ENCODE results near the gene ABLIM2. TPM values are rescaled to one million over a fixed set of nuclear protein-coding genes. Genes with fewer than 3 reads are reported as not detected.

The ABLIM2 gene
- total RNA-seq, 4 donors from 2014 or later: 4.2 to 28.5 (median 8.7) TPM

DNA sequence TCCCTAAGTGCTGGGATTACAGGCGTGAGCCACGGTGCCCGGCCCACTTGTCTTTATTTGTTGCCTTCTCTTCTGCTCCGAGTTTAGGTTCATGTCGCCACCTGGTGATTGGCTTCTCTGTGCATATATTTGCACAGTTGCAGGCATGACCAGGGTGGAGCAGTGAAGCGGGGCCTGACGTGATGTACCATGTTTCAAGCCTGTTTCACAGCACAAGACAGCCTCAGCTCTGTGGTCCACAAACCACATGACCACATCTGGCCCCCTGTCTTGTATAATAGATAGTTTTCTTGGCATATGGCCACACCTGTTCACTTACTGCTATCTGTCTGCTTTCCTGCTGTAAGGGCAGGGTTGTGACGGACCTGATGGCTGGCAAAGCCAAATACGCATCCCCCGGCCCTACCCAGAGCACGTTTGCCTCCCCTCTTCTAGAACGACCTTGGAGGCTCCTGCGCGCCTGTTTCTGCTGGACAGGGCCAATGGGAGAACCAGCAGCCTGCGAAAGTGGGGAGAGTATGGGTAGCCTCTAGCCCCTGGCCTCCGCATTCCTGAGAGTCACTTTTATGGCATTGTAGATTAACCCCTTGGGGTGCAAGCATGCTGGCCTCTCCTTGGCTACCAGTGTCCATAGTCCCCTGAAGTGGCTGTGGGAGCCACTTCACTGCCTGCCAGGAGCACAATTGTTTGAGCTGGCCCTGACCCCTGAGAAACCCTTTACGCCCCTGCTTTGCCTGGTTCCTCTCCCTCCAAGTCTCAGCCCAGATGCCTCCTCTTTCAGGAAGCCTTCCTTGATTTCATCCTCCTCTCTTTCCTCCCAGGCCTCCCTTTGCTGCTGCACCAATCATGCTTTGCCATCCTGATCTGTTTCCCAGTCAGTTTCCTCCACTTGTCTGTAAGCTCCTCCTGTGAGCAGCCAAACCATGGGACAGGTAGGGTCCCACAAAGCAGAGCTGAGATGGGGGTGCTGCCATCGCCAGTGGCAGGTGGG, 34.4 kb upstream of the ABLIM2 start:
- DNase-seq (ENCODE audit: extremely low spot score): no peak
- intact Hi-C loops (cut with DNase I): no loop called here
- H3K27me3 ChIP-seq: no peaks in the 10 kb centered on the region
- H3K4me1 ChIP-seq: peaks cover 42 to 56% (median 52%) of the 10 kb centered on the region in 4 donors
- no peak overlapping the region for H3K4me3 ChIP-seq
- H3K9me3 ChIP-seq: no peaks in the 10 kb centered on the region
- H3K36me3 ChIP-seq: no peaks in the 10 kb centered on the region
- peak overlapping the region in 1 of 4 donors; percentile 36 for H3K27ac ChIP-seq (replicated peaks in 1 of 4)
- TF ChIP-seq POLR2A (IDR thresholded peaks at IDR 0.05; ENCODE audit: low read depth) (no peak), POLR2AphosphoS5 (IDR thresholded peaks at IDR 0.05) (no peak), EP300 (IDR thresholded peaks at IDR 0.05) (no peak)
- TF ChIP-seq, protein P1, sequence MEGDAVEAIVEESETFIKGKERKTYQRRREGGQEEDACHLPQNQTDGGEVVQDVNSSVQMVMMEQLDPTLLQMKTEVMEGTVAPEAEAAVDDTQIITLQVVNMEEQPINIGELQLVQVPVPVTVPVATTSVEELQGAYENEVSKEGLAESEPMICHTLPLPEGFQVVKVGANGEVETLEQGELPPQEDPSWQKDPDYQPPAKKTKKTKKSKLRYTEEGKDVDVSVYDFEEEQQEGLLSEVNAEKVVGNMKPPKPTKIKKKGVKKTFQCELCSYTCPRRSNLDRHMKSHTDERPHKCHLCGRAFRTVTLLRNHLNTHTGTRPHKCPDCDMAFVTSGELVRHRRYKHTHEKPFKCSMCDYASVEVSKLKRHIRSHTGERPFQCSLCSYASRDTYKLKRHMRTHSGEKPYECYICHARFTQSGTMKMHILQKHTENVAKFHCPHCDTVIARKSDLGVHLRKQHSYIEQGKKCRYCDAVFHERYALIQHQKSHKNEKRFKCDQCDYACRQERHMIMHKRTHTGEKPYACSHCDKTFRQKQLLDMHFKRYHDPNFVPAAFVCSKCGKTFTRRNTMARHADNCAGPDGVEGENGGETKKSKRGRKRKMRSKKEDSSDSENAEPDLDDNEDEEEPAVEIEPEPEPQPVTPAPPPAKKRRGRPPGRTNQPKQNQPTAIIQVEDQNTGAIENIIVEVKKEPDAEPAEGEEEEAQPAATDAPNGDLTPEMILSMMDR (IDR thresholded peaks at IDR 0.05): peak in 1 of 3 experiments; percentile 23
- 53% methylated on average over 13 of the region's 18 CpGs for WGBS

DNA sequence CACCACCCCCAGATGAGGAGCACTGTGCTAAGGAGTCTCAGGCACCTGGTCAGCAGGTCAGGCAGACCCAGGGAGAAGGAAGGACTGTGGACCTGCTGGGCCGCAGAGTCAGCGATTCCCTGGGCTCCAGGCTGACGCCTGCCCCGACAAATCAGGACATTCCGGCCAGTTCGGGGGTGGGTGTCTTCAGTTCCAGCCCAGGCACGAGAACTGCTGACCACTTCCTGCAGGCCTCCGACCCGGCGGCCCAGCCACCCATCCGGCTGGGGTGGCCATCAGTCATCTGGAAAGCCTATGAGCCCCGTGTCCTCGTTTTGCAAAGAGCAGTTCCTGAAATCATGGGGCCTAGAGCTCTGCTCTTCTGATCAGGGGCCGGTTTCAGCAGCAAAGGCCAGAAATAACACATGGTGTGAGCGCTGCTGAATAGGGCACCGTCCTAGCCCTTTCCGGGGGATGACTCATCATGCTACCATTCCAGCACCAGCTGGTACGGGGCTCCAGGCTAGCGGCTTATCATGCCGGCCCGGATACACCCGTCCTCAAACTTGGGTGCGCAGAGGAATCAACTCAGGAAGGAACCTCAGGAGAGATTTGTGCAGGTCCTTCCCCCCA, 32.6 kb upstream of the ABLIM2 start:
- peak; percentile 93 for DNase-seq (ENCODE audit: extremely low spot score)
- WGBS: 71% methylated on average over 13 of the region's 23 CpGs
- intact Hi-C loops (cut with DNase I): no loop called here
- H3K9me3 ChIP-seq: no peaks in the 10 kb centered on the region
- peak overlapping the region; percentile 36 to 78 (median 70) for H3K27ac ChIP-seq (replicated peaks in 1 of 4)
- H3K4me3 ChIP-seq: no peak overlapping the region
- TF ChIP-seq, protein P1 (IDR thresholded peaks at IDR 0.05): no peak
- no peak for TF ChIP-seq EP300 (IDR thresholded peaks at IDR 0.05)
- TF ChIP-seq POLR2A (IDR thresholded peaks at IDR 0.05; ENCODE audit: low read depth): no peak
- TF ChIP-seq POLR2AphosphoS5 (IDR thresholded peaks at IDR 0.05): peak; percentile 52 to 66
- peaks cover 40 to 49% (median 45%) of the 10 kb centered on the region in 4 donors for H3K4me1 ChIP-seq
- no peaks in the 10 kb centered on the region for H3K27me3 ChIP-seq
- no peaks in the 10 kb centered on the region for H3K36me3 ChIP-seq

DNA sequence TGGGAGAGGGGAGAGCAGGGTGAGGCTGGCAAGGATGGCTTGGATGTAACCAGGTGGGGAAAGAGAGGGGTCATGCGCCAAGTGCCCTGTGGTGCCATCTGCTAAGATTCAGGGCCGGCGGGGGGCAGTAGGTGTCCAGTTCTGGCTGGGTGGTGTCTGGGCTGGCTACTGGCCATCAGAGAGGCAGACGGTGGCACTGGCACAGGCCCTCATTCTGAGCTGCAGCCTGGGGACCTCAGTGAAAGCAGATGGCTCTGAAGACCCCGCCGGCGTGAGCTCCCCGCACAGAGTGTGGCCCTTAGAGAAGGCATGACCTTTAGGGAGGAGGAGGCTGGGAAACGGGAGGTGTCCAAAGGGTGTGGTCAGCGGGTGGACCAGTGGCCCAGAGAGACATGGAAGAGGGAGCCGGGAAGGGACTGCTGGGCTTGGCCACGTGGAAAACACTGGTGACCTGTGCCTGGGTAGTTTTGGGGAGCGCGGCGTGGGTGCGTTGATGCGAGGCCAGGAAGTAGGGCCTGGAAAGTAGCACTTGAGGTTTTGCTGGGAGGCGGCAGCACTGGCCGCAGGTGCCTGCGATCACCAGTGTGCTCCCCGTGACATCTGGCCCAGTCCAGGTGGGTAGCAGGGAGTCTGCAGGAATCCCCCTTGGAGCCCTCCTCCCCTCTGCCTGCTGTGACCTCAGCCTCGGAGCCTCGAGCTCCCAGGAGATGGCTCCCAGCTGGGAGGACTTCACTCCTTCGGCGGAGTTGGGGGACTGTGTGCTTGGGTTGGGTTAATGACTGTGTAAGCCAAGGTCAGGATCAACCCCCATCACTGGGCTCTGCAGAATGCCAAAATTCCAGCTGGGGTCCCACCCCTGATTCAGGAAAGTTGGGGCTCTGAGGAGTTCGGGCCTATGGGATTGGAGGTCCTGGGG, 31.2 kb upstream of the ABLIM2 start:
- no peaks in the 10 kb centered on the region for H3K9me3 ChIP-seq
- TF ChIP-seq EP300 (IDR thresholded peaks at IDR 0.05) (no peak), POLR2A (IDR thresholded peaks at IDR 0.05; ENCODE audit: low read depth) (no peak), POLR2AphosphoS5 (IDR thresholded peaks at IDR 0.05) (no peak)
- TF ChIP-seq, protein P1 (IDR thresholded peaks at IDR 0.05): no peak
- intact Hi-C loops (cut with DNase I): no loop called here
- H3K4me3 ChIP-seq: no peak overlapping the region
- H3K27ac ChIP-seq (replicated peaks in 1 of 4): peak overlapping the region; percentile 36 to 78 (median 70)
- no peaks in the 10 kb centered on the region for H3K27me3 ChIP-seq
- peaks cover 34 to 43% (median 37%) of the 10 kb centered on the region in 4 donors for H3K4me1 ChIP-seq
- DNase-seq (ENCODE audit: extremely low spot score): no peak
- H3K36me3 ChIP-seq: no peaks in the 10 kb centered on the region
- 90% methylated on average over 21 of the region's 26 CpGs for WGBS

DNA sequence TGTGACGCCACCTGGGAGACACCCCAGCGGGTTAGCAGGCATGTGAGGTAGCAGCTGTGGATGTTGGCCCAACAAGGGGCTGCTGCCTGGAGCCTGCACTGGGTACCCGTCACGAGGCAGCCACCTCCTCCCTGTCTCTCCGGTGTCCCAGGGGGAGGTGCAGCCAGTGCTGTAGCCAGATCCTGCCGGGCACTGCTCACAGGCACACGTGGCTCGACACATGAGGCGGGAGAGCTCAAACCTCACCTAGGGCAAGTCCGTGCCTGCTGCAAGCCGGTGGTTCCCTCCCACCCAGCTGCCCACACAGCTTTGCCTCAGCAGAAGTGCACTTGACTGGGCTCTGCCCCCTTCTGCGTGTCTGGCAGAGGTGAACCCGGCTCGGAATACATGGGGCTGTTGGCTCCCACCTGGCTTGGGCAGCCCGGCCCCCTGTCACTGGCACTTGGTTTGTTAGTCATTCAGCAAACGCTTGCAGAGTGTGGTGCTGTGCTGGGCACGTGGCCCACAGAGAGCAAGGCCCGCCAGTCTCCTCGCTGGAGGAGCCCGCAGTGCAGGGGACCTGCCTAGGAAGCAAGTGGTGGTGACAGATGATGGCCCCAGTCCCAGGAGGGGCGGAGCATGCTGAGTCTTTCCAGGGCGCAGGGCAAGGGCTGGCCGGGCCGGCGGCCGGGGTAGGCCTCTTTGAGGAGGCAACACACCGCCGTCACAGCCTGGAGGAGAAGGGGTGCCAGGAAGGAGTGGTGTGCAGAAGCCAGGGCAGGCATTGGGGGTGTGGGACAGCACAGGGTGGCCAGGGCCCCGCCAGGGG, 30.3 kb upstream of the ABLIM2 start:
- intact Hi-C loops (cut with DNase I): no loop called here
- H3K27ac ChIP-seq (replicated peaks in 1 of 4): peak overlapping the region in 2 of 4 donors; percentile 73 to 78
- DNase-seq (ENCODE audit: extremely low spot score): no peak
- H3K4me3 ChIP-seq: no peak overlapping the region
- 69% methylated on average over 17 of the region's 29 CpGs for WGBS
- no peaks in the 10 kb centered on the region for H3K9me3 ChIP-seq
- H3K4me1 ChIP-seq: peaks cover 35 to 44% (median 41%) of the 10 kb centered on the region in 4 donors
- H3K27me3 ChIP-seq: no peaks in the 10 kb centered on the region
- TF ChIP-seq EP300 (IDR thresholded peaks at IDR 0.05) (no peak), POLR2AphosphoS5 (IDR thresholded peaks at IDR 0.05) (no peak), POLR2A (IDR thresholded peaks at IDR 0.05; ENCODE audit: low read depth) (peak; percentile 8)
- TF ChIP-seq, protein P1 (IDR thresholded peaks at IDR 0.05): no peak
- H3K36me3 ChIP-seq: no peaks in the 10 kb centered on the region
